GM12878 (cell line): Measurements from ENCODE around the gene RPL19. TPM values are rescaled to one million over a fixed set of nuclear protein-coding genes. Genes with fewer than 3 reads are reported as not detected.

Experiments
- ATAC-seq: fragments of 200-7000 bp; cut with Tn5 transposase; 3 replicates; pipeline ENCODE4 v1.9.1; 2020; ENCODE audit warnings: mild to moderate bottlenecking, moderate library complexity
- BruUV-seq: library from RNA; stranded (reverse); fragments of 400-500 nt; replicated peaks from 2 replicates; lab custom pipeline; 2021; lab: Mats Ljungman, UMichigan
- CTCF ChIA-PET: fragments of 300-600 bp; sonication (Branson Sonifier 250); formaldehyde crosslinking; extraction: SDS; loops from one replicate; lab custom pipeline; 2021; ENCODE audit warnings: inconsistent platforms; lab: Yijun Ruan, JAX
- POLR2A ChIA-PET: fragments of 350-600 bp; formaldehyde crosslinking; extraction: SDS; loops from one replicate; lab custom pipeline; 2021; ENCODE audit warnings: inconsistent platforms; lab: Charles Lee
- RAD21 ChIA-PET: fragments of 300-600 bp; sonication (Branson Sonifier 250); formaldehyde crosslinking; loops from one replicate; lab custom pipeline; 2023; ENCODE audit warnings: antibody characterized with exemption; ENCODE audit not compliant: unreplicated experiment; lab: Charles Lee
- SMC1A ChIA-PET: fragments of 300-600 bp; sonication (Branson Sonifier 250); formaldehyde crosslinking; loops from one replicate; lab custom pipeline; 2023; ENCODE audit not compliant: unreplicated experiment, uncharacterized antibody; lab: Charles Lee
- DNase-seq: peaks from one replicate; pipeline ENCODE4 v3.0.0-alpha.2; 2011; ENCODE audit warnings: low read depth, low spot score
- FAIRE-seq: peaks from 3 replicates; lab custom pipeline; 2011; peaks lifted over from hg19 to GRCh38; lab: Jason Lieb, UNC
- H2AFZ ChIP-seq: 2 replicates; pipeline ENCODE4 v1.6.0; 2011; ENCODE audit warnings: low read depth, low read length, control low read depth; ENCODE audit not compliant: control insufficient read depth
- H3K27ac ChIP-seq: 2 replicates; pipeline ENCODE4 v1.5.1; 2011; ENCODE audit warnings: control low read depth; ENCODE audit not compliant: control insufficient read depth, insufficient read depth
- H3K27me3 ChIP-seq, 2 experiments: replicated peaks in 1 of 2; 2 replicates each; pipeline versions ENCODE4 v1.6.0 to v1.6.1; 2011; ENCODE audit warnings: low read length in 1 of 2; ENCODE audit not compliant: control insufficient read depth in 2 of 2, insufficient read depth in 2 of 2
- H3K36me3 ChIP-seq, 2 experiments: 2 replicates each; pipeline ENCODE4 v1.5.1; 2011; ENCODE audit warnings: low read length in 1 of 2; ENCODE audit not compliant: control insufficient read depth in 2 of 2, insufficient read depth in 2 of 2
- H3K4me1 ChIP-seq: 2 replicates; pipeline ENCODE4 v1.6.1; 2011; ENCODE audit warnings: mild to moderate bottlenecking, low read length, moderate library complexity, mixed read lengths; ENCODE audit not compliant: control insufficient read depth, insufficient read depth
- H3K4me2 ChIP-seq: 2 replicates; pipeline ENCODE4 v1.6.0; 2011; ENCODE audit warnings: control low read depth; ENCODE audit not compliant: control insufficient read depth, insufficient read depth
- H3K4me3 ChIP-seq: fragments of 200-600 bp; sonication (generic); 2 replicates; pipeline ENCODE4 v1.5.1; 2016
- H3K79me2 ChIP-seq: 2 replicates; pipeline ENCODE4 v1.6.0; 2011; ENCODE audit warnings: low read length; ENCODE audit not compliant: control insufficient read depth, insufficient read depth
- H3K9ac ChIP-seq: 2 replicates; pipeline ENCODE4 v1.8.0; 2011; ENCODE audit warnings: low read length, control low read depth, mixed read lengths; ENCODE audit not compliant: control insufficient read depth, insufficient read depth
- H3K9me3 ChIP-seq: replicated peaks from 3 replicates; pipeline ENCODE4 v1.5.1; 2011; ENCODE audit warnings: mild to moderate bottlenecking, low read length; ENCODE audit not compliant: control insufficient read depth, insufficient read depth
- H4K20me1 ChIP-seq: 2 replicates; pipeline ENCODE4 v1.6.0; 2011; ENCODE audit not compliant: control insufficient read depth, insufficient read depth
- CBX3 ChIP-seq: fragments of 200-600 bp; sonication (generic); IDR thresholded peaks from 2 replicates; pipeline ENCODE4 v1.6.1; 2016; ENCODE audit warnings: low read depth, borderline replicate concordance
- CHD2 ChIP-seq: IDR thresholded peaks from 2 replicates; pipeline ENCODE4 v1.6.1; 2011; ENCODE audit warnings: low read depth, low read length, improper control_type of control experiment, borderline replicate concordance
- CREB1 ChIP-seq: IDR thresholded peaks from 2 replicates; pipeline ENCODE4 v1.6.1; 2012; ENCODE audit warnings: low read depth, mild to moderate bottlenecking, inconsistent platforms
- CREM ChIP-seq: IDR thresholded peaks from 2 replicates; pipeline ENCODE4 v1.6.1; 2014; ENCODE audit warnings: antibody characterized with exemption, low read depth
- EGR1 ChIP-seq, 2 experiments: IDR thresholded peaks; 1 replicate in 1 of 2; 2 replicates in 1 of 2; pipeline ENCODE4 v1.6.1; 2011 to 2012; ENCODE audit warnings: low read depth in 2 of 2, low read length in 2 of 2, borderline replicate concordance in 1 of 2, mild to moderate bottlenecking in 1 of 2, moderate library complexity in 1 of 2
- FOXM1 ChIP-seq: IDR thresholded peaks from 2 replicates; pipeline ENCODE4 v1.6.1; 2012; ENCODE audit warnings: low read depth, mild to moderate bottlenecking, inconsistent platforms, low read length, moderate library complexity
- HDAC2 ChIP-seq: fragments of 200-600 bp; sonication (generic); IDR thresholded peaks from 2 replicates; pipeline ENCODE4 v1.6.1; 2017
- IKZF1 ChIP-seq: fragments of 450-650 bp; conservative IDR thresholded peaks from 2 replicates; pipeline ENCODE4 v1.6.1; 2017; ENCODE audit warnings: antibody characterized with exemption, mild to moderate bottlenecking
- IKZF2 ChIP-seq, 2 experiments: fragments of 450-650 bp; IDR thresholded peaks; 2 replicates each; pipeline ENCODE4 v1.6.1; 2017; ENCODE audit warnings: mild to moderate bottlenecking in 2 of 2, moderate library complexity in 2 of 2
- NFXL1 ChIP-seq: fragments of 450-650 bp; IDR thresholded peaks from 2 replicates; pipeline ENCODE4 v1.6.1; 2017; ENCODE audit warnings: antibody characterized with exemption, mild to moderate bottlenecking, borderline replicate concordance
- STAT3 ChIP-seq: IDR thresholded peaks from 2 replicates; pipeline ENCODE4 v1.6.1; 2011; ENCODE audit warnings: low read depth, low read length, improper control_type of control experiment
- TCF12 ChIP-seq: IDR thresholded peaks from 2 replicates; pipeline ENCODE4 v1.6.1; 2011; ENCODE audit warnings: low read depth, mild to moderate bottlenecking, low read length
- YBX1 ChIP-seq: fragments of 450-650 bp; IDR thresholded peaks from 2 replicates; pipeline ENCODE4 v1.6.1; 2016; ENCODE audit warnings: antibody characterized with exemption
- ZSCAN29 ChIP-seq: fragments of 450-650 bp; IDR thresholded peaks from 2 replicates; pipeline ENCODE4 v1.6.1; 2017; ENCODE audit warnings: mild to moderate bottlenecking, moderate library complexity
- WGBS: methylation state at CpG from one replicate; pipeline ENCODE4 v1.1.6; 2016; ENCODE audit warnings: low lambda C conversion rate; ENCODE audit not compliant: insufficient replicate concordance, insufficient coverage; ENCODE audit errors: missing lambda C conversion rate; 5-methylcytosine and 5-hydroxymethylcytosine counted together
- in situ Hi-C: fragments of 300-500 bp; cut with MboI; formaldehyde crosslinking; loops from 9 replicates; pipeline ENCODE4 v1.14.3; 2018; ENCODE audit warnings: mixed read lengths
- intact Hi-C: fragments of 100-400 bp; cut with micrococcal nuclease; formaldehyde crosslinking; loops from one replicate; pipeline ENCODE4 v1.14.2; 2022; ENCODE audit not compliant: unreplicated experiment
- polyA plus RNA-seq, 11 experiments: library from polyadenylated mRNA; depleted of rRNA in 4 of 11; unstranded in 6 of 11; stranded (reverse) in 5 of 11; fragments of >200 nt; fragmentation: Nextera tagmentation in 4 of 11; fragmentation: Illumina TruSeq in 1 of 11; extraction: Ambion mirVana in 4 of 11; extraction: Trizol in 1 of 11; gene quantifications; 1 replicate in 1 of 11; 2 replicates in 10 of 11; pipeline versions ENCODE4 v1.2.1 to v1.2.3, GENCODE V29; 2011 to 2016; ENCODE audit warnings: inconsistent platforms in 2 of 11, missing spikeins in 2 of 11, low read depth in 1 of 11
- total RNA-seq, 4 experiments: library from RNA; depleted of rRNA in 3 of 4; stranded (reverse); fragments of >200 nt in 3 of 4; fragmentation: Illumina TruSeq in 1 of 4; extraction: Trizol in 1 of 4; gene quantifications; 2 replicates each; pipeline versions ENCODE4 v1.2.1 to v1.2.3, GENCODE V29; 2013 to 2021
- TF ChIP-seq, protein P1 (sequence below): fragments of 450-650 bp; IDR thresholded peaks from 2 replicates; pipeline ENCODE4 v1.6.1; 2016; ENCODE audit warnings: mild to moderate bottlenecking, moderate library complexity, borderline replicate concordance
- TF ChIP-seq, protein P2 (sequence below): fragments of 450-650 bp; IDR thresholded peaks from 2 replicates; pipeline ENCODE4 v1.6.1; 2014; ENCODE audit warnings: mild to moderate bottlenecking
- TF ChIP-seq, protein P3 (sequence below): fragments of 450-650 bp; IDR thresholded peaks from 2 replicates; pipeline ENCODE4 v1.6.1; 2017; ENCODE audit warnings: mild to moderate bottlenecking

RPL19 gene
- total and polyA plus RNA-seq, 10 of the 15 experiments (the other 5 are each of a cell fraction or from before 2014, with no cell fraction given) = 1,862 to 5,536 (median 3,836) TPM

DNA sequence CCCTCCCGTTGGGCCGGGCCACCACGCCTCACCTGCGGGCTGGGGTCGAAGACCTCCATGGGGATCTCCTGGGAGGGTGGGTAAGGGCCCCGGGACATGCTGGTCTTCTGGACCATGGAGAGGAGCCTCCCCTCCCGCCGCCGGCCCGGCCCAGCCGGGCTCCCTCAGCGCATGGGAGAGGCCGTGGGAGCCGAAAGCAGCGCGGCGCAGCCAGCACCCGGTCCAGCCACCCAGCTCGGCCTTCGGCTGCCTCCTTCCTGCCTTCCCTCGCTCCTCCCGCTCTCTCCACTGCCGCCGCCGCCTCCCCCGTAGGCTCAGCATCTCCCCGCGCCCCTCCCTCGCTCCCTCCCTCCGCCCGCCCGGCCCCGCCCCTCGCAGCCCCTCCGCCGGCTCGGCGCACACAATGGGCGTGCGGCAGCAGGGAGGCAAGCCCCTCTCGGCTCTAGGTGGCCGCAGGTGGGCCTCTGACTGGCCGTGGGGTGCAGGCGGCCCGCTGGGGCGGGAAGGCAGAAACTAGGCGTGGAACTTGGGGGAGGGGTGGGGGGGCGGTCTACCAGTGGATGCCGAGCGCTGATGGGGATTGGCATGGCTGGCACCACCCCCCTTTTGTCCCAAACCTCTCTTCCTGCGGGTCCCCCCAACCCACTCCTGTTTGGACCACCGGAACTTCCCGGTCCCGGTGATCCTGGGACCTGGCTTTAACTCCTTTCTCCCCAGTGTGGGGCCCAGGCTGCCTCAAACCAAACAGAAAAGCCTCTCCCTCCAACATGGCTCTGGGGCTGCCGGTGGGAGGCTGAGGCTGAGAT, 2.5 kb upstream of the RPL19 start, which contains the start of gene CACNB1:
CACNB1 (minus strand) TSS at position 290 of the 806 bp plus-strand sequence; CDS start at position 116, 174 bp downstream.
- H3K27ac ChIP-seq = peak within 1 kb of the TSS; percentile 46
- WGBS = 4% methylated on average over 24 of the region's 55 CpGs
- no peaks in the 10 kb centered on the region for H3K9me3 ChIP-seq
- peaks cover 35% of the 10 kb centered on the region for H3K79me2 ChIP-seq
- POLR2A ChIA-PET = interaction anchor here (0.5 to 0.6 kb wide), 2 partner anchors 409 to 448 kb away, joined by 3 to 4 read pairs; no protein-coding TSS in a partner anchor
- H3K9ac ChIP-seq = peak within 1 kb of the TSS; percentile 69
- in situ Hi-C loops (no loop called here), intact Hi-C loops (no loop called here)
- FAIRE-seq = no peak
- no TSS peak for BruUV-seq
- peaks cover 25% of the 10 kb centered on the region for H3K4me1 ChIP-seq
- H3K27me3 ChIP-seq = no peaks in the 10 kb centered on the region
- ATAC-seq = peak; percentile 71
- H3K4me2 ChIP-seq = peak within 1 kb of the TSS; percentile 97
- DNase-seq = no peak
- CTCF ChIA-PET = interaction anchor here (1.0 kb wide), 1 partner anchor 33 kb away, joined by 3 read pairs; no protein-coding TSS in a partner anchor
- H2AFZ ChIP-seq = peak within 1 kb of the TSS; percentile 66
- SMC1A ChIA-PET = interaction anchor here (1.3 to 3.0 kb wide), 2 partner anchors 9 to 11 kb away, joined by 5 to 13 read pairs; no protein-coding TSS in a partner anchor
- H3K36me3 ChIP-seq = peaks cover 5 to 14% of the 10 kb centered on the region in 2 experiments
- H3K4me3 ChIP-seq = peak within 1 kb of the TSS; percentile 98
- RAD21 ChIA-PET = interaction anchor here (3.0 kb wide), 1 partner anchor 214 kb away, joined by 14 read pairs; no protein-coding TSS in a partner anchor
- peaks cover 2% of the 10 kb centered on the region; the same call in 1 of the 2 replicates for H4K20me1 ChIP-seq
- TF ChIP-seq, protein P1, sequence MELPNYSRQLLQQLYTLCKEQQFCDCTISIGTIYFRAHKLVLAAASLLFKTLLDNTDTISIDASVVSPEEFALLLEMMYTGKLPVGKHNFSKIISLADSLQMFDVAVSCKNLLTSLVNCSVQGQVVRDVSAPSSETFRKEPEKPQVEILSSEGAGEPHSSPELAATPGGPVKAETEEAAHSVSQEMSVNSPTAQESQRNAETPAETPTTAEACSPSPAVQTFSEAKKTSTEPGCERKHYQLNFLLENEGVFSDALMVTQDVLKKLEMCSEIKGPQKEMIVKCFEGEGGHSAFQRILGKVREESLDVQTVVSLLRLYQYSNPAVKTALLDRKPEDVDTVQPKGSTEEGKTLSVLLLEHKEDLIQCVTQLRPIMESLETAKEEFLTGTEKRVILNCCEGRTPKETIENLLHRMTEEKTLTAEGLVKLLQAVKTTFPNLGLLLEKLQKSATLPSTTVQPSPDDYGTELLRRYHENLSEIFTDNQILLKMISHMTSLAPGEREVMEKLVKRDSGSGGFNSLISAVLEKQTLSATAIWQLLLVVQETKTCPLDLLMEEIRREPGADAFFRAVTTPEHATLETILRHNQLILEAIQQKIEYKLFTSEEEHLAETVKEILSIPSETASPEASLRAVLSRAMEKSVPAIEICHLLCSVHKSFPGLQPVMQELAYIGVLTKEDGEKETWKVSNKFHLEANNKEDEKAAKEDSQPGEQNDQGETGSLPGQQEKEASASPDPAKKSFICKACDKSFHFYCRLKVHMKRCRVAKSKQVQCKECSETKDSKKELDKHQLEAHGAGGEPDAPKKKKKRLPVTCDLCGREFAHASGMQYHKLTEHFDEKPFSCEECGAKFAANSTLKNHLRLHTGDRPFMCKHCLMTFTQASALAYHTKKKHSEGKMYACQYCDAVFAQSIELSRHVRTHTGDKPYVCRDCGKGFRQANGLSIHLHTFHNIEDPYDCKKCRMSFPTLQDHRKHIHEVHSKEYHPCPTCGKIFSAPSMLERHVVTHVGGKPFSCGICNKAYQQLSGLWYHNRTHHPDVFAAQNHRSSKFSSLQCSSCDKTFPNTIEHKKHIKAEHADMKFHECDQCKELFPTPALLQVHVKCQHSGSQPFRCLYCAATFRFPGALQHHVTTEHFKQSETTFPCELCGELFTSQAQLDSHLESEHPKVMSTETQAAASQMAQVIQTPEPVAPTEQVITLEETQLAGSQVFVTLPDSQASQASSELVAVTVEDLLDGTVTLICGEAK = no peak
- TF ChIP-seq CHD2 = peak; percentile 14; the same call in 1 of the 2 replicates
- TF ChIP-seq YBX1 = no peak
- no peak for TF ChIP-seq HDAC2
- TF ChIP-seq ZSCAN29 = no peak
- no peak for TF ChIP-seq STAT3
- TF ChIP-seq TCF12 = no peak
- TF ChIP-seq IKZF1 = peak; percentile 30; the same call in 1 of the 2 replicates
- TF ChIP-seq, protein P2, sequence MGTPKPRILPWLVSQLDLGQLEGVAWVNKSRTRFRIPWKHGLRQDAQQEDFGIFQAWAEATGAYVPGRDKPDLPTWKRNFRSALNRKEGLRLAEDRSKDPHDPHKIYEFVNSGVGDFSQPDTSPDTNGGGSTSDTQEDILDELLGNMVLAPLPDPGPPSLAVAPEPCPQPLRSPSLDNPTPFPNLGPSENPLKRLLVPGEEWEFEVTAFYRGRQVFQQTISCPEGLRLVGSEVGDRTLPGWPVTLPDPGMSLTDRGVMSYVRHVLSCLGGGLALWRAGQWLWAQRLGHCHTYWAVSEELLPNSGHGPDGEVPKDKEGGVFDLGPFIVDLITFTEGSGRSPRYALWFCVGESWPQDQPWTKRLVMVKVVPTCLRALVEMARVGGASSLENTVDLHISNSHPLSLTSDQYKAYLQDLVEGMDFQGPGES = no peak
- TF ChIP-seq, protein P3, sequence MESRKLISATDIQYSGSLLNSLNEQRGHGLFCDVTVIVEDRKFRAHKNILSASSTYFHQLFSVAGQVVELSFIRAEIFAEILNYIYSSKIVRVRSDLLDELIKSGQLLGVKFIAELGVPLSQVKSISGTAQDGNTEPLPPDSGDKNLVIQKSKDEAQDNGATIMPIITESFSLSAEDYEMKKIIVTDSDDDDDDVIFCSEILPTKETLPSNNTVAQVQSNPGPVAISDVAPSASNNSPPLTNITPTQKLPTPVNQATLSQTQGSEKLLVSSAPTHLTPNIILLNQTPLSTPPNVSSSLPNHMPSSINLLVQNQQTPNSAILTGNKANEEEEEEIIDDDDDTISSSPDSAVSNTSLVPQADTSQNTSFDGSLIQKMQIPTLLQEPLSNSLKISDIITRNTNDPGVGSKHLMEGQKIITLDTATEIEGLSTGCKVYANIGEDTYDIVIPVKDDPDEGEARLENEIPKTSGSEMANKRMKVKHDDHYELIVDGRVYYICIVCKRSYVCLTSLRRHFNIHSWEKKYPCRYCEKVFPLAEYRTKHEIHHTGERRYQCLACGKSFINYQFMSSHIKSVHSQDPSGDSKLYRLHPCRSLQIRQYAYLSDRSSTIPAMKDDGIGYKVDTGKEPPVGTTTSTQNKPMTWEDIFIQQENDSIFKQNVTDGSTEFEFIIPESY = no peak
- no peak for TF ChIP-seq CREB1
- peak in 1 of 2 experiments; percentile 17; a peak in 1 of 3 replicates for TF ChIP-seq EGR1 (IDR thresholded peaks at IDR 0.05; ENCODE audit: borderline replicate concordance in 1 of 2, low read depth in 2 of 2, low read length in 2 of 2)
- TF ChIP-seq CBX3 = no peak
- TF ChIP-seq IKZF2 (IDR thresholded peaks at IDR 0.05) = no peak
- TF ChIP-seq FOXM1 = no peak
- TF ChIP-seq CREM = no peak
- TF ChIP-seq NFXL1 = no peak
